Activated naive CD4-positive, alpha-beta T cell treated with anti-CD3 and anti-CD28 coated beads, Interleukin-2, amount 10 ng/mL, durations not matched to agents 7 days and 5 days (primary cell): Measurements from ENCODE around the gene ZNF658.
"Not testable (repeated sequence)": the region's sequence is repeated elsewhere in the genome, so short reads cannot be mapped to it uniquely, and the experiment has no call there.

ENCODE experiments used
- CTCF ChIA-PET: fragments of 350-600 bp; sonication (Branson Sonifier 250); formaldehyde crosslinking; loops from one replicate; lab custom pipeline; 2021; ENCODE audit warnings: antibody characterized with exemption; lab: Charles Lee
- DNase-seq: peaks from one replicate; pipeline ENCODE4 v3.0.0-alpha.2; 2020
- H3K27ac Mint-ChIP-seq: one replicate; pipeline ENCODE4 v1.8.0; 2021; ENCODE audit warnings: mild to moderate bottlenecking, moderate library complexity, mixed read lengths
- H3K27me3 Mint-ChIP-seq: one replicate; pipeline ENCODE4 v1.8.0; 2021; ENCODE audit warnings: mild to moderate bottlenecking, mixed read lengths
- H3K36me3 Mint-ChIP-seq: one replicate; pipeline ENCODE4 v1.8.0; 2021; ENCODE audit warnings: mixed read lengths
- H3K4me1 Mint-ChIP-seq: one replicate; pipeline ENCODE4 v1.8.0; 2021; ENCODE audit warnings: mixed read lengths
- H3K4me3 Mint-ChIP-seq: one replicate; pipeline ENCODE4 v1.8.0; 2021; ENCODE audit warnings: mild to moderate bottlenecking, moderate library complexity, mixed read lengths
- H3K9me3 Mint-ChIP-seq: one replicate; pipeline ENCODE4 v1.8.0; 2021; ENCODE audit warnings: mixed read lengths

ZNF658 gene

DNA sequence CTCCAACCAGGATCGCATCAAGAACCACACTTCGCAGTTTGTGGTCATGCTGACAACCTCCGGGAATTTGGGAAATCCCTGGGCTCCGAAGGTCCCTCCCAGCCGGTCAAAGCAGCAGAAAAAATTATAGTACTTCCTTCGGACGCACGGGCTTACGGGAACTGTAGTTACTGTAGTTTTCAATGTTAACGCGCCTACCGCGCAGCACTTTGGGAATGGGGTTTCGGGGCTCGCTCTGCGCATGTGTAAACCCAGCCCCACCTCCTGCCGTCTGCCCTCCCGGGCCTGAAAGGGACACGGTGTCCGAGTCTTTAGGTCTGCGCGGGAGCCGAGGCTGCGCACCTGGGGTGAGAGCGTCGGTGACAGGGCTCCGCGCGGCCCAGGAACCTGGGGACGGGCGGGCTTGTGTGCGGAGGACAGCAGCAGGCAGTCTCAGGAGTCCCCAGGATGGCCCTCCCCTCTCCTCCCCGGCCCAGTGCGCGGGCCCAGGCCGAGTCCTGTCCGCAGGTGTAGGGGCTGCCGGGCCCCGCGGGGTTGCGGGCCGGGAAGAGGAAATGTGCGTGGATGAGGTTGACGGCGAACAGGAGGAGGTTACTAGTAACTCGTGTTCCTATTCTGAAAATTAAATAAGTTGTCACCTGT, at the start of gene ZNF658:
ZNF658 (plus strand) TSS at position 236 of the 642 bp plus-strand sequence. CDS start 2,837 bp downstream, outside the sequence.
- H3K36me3 Mint-ChIP-seq, H3K4me1 Mint-ChIP-seq, CTCF ChIA-PET, H3K9me3 Mint-ChIP-seq, H3K27me3 Mint-ChIP-seq: not testable (repeated sequence)
- DNase-seq = peak; percentile 79
- peak within 1 kb of the TSS; percentile 95 for H3K4me3 Mint-ChIP-seq
- peak within 1 kb of the TSS; percentile 55 for H3K27ac Mint-ChIP-seq

DNA sequence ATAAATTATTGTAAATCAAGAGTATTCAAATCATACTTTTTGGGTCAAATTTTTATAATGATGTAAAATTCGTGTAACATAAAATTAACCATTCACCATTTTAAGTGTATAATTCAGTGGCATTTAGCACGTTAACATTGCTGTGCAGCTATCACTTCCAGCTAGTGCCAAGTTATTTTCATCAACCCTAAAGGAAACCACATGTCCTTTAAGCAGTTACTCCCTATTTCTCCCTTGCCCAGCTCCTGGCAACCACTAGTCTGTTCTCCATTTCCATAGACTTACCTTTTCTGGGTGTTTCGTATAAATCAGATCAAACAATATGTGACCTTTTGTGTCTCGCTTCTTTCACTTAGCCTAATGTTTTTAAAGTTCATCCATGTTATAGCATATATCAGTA, 38.8 kb upstream of the ZNF658 start:
- CTCF ChIA-PET, H3K27me3 Mint-ChIP-seq, DNase-seq, H3K4me1 Mint-ChIP-seq, H3K36me3 Mint-ChIP-seq, H3K27ac Mint-ChIP-seq, H3K9me3 Mint-ChIP-seq, H3K4me3 Mint-ChIP-seq: not testable (repeated sequence)

DNA sequence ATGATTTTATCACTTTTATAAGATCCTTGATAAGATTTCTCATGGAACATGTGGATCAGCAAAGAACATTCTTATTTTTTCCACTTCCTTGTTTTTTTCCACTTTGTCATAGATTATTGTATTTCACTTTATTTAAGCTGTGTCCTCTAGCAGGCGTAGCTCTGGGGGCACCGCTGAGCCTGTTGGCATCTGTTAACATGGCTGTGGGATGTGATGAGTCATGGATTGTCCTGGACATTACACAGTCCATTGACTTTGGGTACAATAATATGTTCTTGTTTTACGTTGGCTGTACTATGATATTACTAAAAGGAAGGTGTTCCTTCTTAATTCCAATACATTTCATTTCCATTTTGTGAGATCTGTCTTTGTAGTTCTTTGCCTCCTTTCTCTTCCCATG, 31.9 kb upstream of the ZNF658 start:
- CTCF ChIA-PET, H3K27ac Mint-ChIP-seq, H3K9me3 Mint-ChIP-seq, DNase-seq, H3K36me3 Mint-ChIP-seq, H3K4me3 Mint-ChIP-seq, H3K4me1 Mint-ChIP-seq, H3K27me3 Mint-ChIP-seq: not testable (repeated sequence)

DNA sequence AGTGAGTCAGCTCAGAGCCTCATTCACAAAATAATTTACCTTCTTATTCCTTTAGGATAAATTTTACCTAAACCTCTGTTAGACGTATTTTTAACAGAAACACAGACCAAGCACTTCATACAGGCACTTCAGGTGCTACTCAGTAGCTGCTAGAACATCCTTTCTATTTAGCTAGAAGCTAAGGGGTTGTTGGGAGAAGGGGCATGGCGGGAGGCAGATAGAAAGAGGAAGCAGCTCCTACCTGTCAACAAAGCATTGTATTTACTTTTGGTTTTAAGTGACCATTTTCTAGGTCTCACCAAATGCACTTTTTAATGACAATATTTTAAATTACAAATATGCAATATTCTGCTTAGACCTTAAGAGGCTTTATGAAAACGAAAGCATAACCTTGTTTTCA, 19.9 kb upstream of the ZNF658 start:
- H3K4me3 Mint-ChIP-seq, H3K4me1 Mint-ChIP-seq, H3K36me3 Mint-ChIP-seq, CTCF ChIA-PET, H3K27me3 Mint-ChIP-seq, DNase-seq, H3K27ac Mint-ChIP-seq, H3K9me3 Mint-ChIP-seq: not testable (repeated sequence)

DNA sequence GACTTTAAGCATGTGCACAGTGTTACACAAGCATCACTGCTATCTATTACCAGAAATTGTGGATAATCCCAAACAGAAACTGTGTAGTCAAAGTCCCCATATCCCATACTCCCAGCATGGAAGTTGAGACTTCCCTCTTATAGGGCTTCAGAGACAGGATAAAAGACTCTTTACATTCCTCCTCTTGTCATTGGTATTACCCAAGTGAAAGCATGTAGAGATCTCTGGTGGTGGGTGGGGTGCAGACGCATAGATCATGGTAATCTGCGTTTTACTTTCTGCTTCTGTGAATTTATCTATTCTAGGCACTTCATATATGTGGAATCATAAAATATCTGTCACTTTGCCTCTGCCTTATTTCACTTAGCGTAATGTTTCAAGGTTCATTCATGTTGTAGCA, 18.7 kb upstream of the ZNF658 start:
- CTCF ChIA-PET, H3K27me3 Mint-ChIP-seq, H3K4me3 Mint-ChIP-seq, DNase-seq, H3K36me3 Mint-ChIP-seq, H3K9me3 Mint-ChIP-seq, H3K4me1 Mint-ChIP-seq, H3K27ac Mint-ChIP-seq: not testable (repeated sequence)

GRCh38 chr9:66890334-66890733, 10.2 kb upstream of the ZNF658 start:
- H3K4me3 Mint-ChIP-seq, H3K9me3 Mint-ChIP-seq, CTCF ChIA-PET, H3K27me3 Mint-ChIP-seq, DNase-seq, H3K27ac Mint-ChIP-seq, H3K36me3 Mint-ChIP-seq, H3K4me1 Mint-ChIP-seq: not testable (repeated sequence)

DNA sequence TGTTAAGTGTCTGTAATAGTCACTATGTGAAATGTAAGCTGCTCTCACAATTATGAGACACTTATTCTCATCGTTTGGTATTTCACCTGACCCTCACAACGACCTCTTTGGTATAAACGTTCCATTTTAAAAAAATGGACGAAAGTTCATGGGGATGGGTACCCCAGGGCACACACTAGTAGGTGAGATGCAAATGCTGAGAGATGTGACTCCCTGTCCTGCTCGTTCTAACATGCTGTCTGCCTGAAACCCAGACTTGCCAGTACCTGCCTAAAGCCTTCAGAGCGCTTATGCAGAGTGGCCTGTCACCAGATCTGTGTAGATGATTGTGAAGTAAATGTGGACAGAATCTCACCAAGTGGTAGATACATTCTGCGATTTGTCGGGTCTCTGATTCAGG, 616 bp downstream of the ZNF658 start:
- H3K27me3 Mint-ChIP-seq, H3K27ac Mint-ChIP-seq, H3K9me3 Mint-ChIP-seq, CTCF ChIA-PET, H3K36me3 Mint-ChIP-seq, DNase-seq, H3K4me1 Mint-ChIP-seq: not testable (repeated sequence)
- peak overlapping the region; percentile 95 for H3K4me3 Mint-ChIP-seq

GRCh38 chr9:66909560-66909959, 9.0 kb downstream of the ZNF658 start:
- CTCF ChIA-PET, H3K36me3 Mint-ChIP-seq, H3K9me3 Mint-ChIP-seq, H3K4me1 Mint-ChIP-seq, H3K4me3 Mint-ChIP-seq, H3K27ac Mint-ChIP-seq, H3K27me3 Mint-ChIP-seq, DNase-seq: not testable (repeated sequence)

GRCh38 chr9:66920072-66920471, 19.5 kb downstream of the ZNF658 start:
- H3K27ac Mint-ChIP-seq = not testable (repeated sequence)

DNA sequence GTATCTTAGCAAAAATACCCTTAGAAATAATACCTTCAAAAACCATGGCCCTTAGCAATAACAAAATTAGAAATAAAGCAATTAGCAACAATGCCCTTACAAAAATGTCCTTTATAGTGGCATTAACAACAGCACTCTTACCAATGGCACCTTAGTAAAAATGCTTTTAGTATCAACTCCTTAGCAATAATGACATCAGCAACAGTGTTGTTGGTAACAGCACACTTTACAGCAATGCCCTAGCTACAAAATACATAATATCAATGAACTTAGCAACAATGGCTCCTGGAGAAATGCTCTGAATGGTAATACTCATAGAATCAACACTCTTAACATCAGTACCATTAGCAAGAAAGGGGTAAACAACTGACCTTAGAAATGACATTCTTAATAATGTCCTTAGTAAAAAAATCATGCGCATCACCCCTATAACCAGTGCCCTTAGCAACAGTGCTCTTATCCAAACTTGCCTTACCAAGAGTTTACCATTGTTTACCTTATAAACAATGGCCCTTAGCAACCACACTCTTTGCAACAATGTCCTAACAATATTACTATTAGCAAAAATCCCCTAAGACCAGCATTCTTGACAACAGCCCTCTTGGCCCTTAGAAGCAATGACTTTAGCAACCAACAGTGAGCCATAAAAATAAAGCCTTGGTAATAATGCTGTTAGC, 35.8 kb downstream of the ZNF658 start:
- H3K9me3 Mint-ChIP-seq, H3K36me3 Mint-ChIP-seq, H3K27me3 Mint-ChIP-seq, H3K27ac Mint-ChIP-seq, H3K4me3 Mint-ChIP-seq, CTCF ChIA-PET, DNase-seq, H3K4me1 Mint-ChIP-seq: not testable (repeated sequence)

More at GRCh38 chr9:66920072-66920471, 19.5 kb downstream of the ZNF658 start:
- H3K4me3 Mint-ChIP-seq, H3K36me3 Mint-ChIP-seq, DNase-seq, H3K9me3 Mint-ChIP-seq, H3K27me3 Mint-ChIP-seq, CTCF ChIA-PET, H3K4me1 Mint-ChIP-seq: not testable (repeated sequence)

DNA sequence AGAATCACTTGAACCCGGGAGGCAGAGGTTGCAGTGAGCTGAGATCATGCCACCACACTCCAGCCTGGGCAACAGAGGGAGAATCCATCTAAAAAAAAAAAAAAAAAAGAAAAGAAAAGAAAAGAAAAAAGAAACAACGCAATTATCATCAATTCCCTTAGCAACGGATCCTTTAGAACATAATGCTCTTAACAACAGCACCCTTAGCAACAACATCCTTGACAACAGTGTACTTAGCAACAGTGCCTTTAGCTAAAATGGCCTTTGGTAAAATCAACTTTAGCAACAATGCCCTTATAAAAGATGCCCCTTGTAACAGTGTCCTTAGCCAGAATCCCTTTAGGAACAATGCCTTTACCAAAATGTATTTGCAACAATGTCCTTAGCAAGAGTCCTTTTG, 37.1 kb downstream of the ZNF658 start:
- H3K27ac Mint-ChIP-seq, H3K27me3 Mint-ChIP-seq, H3K9me3 Mint-ChIP-seq, H3K36me3 Mint-ChIP-seq, H3K4me3 Mint-ChIP-seq, DNase-seq, CTCF ChIA-PET, H3K4me1 Mint-ChIP-seq: not testable (repeated sequence)

- H3K36me3 Mint-ChIP-seq, CTCF ChIA-PET, DNase-seq, H3K4me3 Mint-ChIP-seq, H3K9me3 Mint-ChIP-seq, H3K4me1 Mint-ChIP-seq, H3K27ac Mint-ChIP-seq, H3K27me3 Mint-ChIP-seq: not testable (repeated sequence)
Measured at GRCh38 chr9:66938322-66938721, 37.8 kb downstream of the ZNF658 start.

DNA sequence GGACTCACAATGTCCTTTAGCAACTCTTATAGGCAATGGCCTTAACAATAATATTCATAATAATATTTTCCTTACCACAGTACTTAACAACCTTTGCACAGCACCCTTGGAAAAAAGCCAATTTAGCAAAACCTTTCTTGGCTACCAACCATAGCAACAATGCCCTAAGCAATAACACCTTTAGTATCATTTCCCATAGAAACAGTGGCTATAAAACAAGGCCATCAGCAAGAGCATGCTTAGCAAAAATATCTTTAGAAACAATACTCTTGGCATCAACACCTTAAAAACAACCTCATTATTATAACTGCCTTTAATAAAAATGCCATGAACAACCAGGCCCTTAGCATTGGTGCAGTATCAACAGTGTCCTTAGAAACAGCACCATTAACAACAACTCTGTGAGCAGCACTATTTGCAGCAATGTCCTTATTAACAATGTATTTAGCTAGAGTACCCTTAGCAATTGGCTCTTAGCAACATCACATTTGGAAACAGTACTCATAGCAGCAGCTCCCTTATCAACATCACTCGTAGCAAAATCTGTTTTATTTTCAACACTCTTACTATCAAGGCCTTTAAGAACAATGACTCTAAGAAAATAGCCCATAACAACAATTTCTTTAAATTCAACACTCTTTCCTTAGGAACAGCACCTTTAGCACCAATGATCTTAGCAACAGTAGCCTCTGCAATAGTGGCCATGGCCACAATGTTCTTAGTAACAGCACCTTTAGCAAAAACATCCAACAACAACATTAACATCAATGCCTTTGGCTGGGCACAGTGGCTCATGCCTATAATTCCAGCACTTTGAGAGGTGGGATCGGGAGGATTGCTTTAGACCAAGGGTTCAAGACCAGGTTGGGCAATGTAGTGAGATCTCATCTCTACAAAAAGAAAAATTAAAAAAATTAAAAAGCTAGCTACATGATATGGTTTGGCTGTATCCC, 39.6 kb downstream of the ZNF658 start:
- H3K4me1 Mint-ChIP-seq, DNase-seq, H3K4me3 Mint-ChIP-seq, H3K27me3 Mint-ChIP-seq, CTCF ChIA-PET, H3K27ac Mint-ChIP-seq, H3K9me3 Mint-ChIP-seq, H3K36me3 Mint-ChIP-seq: not testable (repeated sequence)

DNA sequence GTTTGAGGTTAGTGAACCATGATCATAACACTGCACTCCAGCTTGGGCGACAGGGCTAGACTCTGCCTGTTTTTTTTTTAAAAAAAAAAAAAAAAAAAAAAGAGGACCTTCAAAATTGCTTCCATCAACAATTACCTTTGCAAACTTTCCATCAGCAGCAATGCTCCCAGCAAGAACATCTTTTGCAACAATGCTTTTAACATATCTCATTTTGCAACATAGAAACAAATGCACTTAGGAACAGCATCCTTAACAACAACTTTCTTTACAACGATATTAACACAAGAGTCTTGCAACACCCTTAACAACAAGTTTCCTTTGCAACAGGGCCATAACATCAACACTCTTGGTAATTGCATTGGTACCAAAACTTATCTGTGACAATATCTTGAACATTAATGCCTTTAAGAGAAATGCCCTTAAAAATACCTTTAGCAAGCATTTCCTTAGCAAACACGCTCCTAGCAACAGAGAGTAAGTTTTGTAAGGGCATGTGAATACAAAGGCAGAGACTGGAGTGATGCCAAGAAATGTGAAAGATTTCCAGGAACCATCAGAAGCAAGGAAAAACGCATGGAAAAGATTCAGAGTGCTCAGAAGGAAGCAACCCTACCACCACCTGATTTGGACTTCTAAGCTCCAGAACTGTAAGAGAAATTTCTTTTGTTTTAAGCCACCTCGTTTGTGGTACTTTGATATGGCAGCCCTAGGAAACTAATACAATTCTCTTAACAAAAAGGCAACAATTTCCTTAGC, 42.1 kb downstream of the ZNF658 start:
- H3K36me3 Mint-ChIP-seq, H3K27me3 Mint-ChIP-seq, H3K4me3 Mint-ChIP-seq, DNase-seq, H3K27ac Mint-ChIP-seq, CTCF ChIA-PET, H3K9me3 Mint-ChIP-seq, H3K4me1 Mint-ChIP-seq: not testable (repeated sequence)
